ENCODE measurements around the gene PHOSPHO2.

DNA sequence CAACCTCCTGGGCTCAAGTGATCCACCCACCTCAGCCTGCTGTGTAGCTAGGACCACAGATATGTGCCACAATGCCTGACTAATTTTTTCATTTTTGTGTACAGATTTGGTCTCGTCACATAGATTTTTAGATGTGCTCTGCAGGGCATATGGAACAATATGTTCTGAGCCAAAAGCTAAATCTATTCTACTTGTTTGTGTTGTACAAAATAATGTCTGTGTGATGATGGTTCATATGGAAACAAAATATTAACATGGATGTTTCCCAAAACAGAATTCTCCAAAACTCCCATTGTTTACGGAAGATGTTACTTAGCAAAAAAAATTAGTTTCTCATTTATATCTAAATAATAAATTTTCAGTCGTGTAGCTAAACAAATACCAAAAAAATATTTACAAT is 26.7 kb downstream of the PHOSPHO2 start:
- TF ChIP-seq EGR1 (IDR thresholded peaks at IDR 0.05; ENCODE audit: low read depth in 2 of 2): no peak
- TF ChIP-seq, protein P1, sequence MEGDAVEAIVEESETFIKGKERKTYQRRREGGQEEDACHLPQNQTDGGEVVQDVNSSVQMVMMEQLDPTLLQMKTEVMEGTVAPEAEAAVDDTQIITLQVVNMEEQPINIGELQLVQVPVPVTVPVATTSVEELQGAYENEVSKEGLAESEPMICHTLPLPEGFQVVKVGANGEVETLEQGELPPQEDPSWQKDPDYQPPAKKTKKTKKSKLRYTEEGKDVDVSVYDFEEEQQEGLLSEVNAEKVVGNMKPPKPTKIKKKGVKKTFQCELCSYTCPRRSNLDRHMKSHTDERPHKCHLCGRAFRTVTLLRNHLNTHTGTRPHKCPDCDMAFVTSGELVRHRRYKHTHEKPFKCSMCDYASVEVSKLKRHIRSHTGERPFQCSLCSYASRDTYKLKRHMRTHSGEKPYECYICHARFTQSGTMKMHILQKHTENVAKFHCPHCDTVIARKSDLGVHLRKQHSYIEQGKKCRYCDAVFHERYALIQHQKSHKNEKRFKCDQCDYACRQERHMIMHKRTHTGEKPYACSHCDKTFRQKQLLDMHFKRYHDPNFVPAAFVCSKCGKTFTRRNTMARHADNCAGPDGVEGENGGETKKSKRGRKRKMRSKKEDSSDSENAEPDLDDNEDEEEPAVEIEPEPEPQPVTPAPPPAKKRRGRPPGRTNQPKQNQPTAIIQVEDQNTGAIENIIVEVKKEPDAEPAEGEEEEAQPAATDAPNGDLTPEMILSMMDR (IDR thresholded peaks at IDR 0.05; ENCODE audit: low read depth, low read length, missing input control): no peak
- TF ChIP-seq FOXA1 (IDR thresholded peaks at IDR 0.05): no peak
- TF ChIP-seq RAD21 (IDR thresholded peaks at IDR 0.05): no peak
- TF ChIP-seq TAF1 (conservative IDR thresholded peaks at IDR 0.05): no peak
- no peak for TF ChIP-seq SP1 (IDR thresholded peaks at IDR 0.05)
- no peak for TF ChIP-seq JUND (IDR thresholded peaks at IDR 0.05)
- TF ChIP-seq, protein P2, sequence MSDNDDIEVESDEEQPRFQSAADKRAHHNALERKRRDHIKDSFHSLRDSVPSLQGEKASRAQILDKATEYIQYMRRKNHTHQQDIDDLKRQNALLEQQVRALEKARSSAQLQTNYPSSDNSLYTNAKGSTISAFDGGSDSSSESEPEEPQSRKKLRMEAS (IDR thresholded peaks at IDR 0.05): no peak
- TF ChIP-seq, protein P3, sequence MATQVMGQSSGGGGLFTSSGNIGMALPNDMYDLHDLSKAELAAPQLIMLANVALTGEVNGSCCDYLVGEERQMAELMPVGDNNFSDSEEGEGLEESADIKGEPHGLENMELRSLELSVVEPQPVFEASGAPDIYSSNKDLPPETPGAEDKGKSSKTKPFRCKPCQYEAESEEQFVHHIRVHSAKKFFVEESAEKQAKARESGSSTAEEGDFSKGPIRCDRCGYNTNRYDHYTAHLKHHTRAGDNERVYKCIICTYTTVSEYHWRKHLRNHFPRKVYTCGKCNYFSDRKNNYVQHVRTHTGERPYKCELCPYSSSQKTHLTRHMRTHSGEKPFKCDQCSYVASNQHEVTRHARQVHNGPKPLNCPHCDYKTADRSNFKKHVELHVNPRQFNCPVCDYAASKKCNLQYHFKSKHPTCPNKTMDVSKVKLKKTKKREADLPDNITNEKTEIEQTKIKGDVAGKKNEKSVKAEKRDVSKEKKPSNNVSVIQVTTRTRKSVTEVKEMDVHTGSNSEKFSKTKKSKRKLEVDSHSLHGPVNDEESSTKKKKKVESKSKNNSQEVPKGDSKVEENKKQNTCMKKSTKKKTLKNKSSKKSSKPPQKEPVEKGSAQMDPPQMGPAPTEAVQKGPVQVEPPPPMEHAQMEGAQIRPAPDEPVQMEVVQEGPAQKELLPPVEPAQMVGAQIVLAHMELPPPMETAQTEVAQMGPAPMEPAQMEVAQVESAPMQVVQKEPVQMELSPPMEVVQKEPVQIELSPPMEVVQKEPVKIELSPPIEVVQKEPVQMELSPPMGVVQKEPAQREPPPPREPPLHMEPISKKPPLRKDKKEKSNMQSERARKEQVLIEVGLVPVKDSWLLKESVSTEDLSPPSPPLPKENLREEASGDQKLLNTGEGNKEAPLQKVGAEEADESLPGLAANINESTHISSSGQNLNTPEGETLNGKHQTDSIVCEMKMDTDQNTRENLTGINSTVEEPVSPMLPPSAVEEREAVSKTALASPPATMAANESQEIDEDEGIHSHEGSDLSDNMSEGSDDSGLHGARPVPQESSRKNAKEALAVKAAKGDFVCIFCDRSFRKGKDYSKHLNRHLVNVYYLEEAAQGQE (IDR thresholded peaks at IDR 0.05): no peak
- TF ChIP-seq HNF4A (conservative IDR thresholded peaks at IDR 0.05): no peak
- no peak for TF ChIP-seq HNF4G (IDR thresholded peaks at IDR 0.05)
- no peak for TF ChIP-seq YY1 (IDR thresholded peaks at IDR 0.05)
